CD4-positive, alpha-beta T cell treated with Interleukin-12 subunit alpha and Interleukin-12 subunit beta, for 1 hour (primary cell): ENCODE measurements around the gene SF3B3.
"Not testable (repeated sequence)": the region's sequence is repeated elsewhere in the genome, so short reads cannot be mapped to it uniquely, and the experiment has no call there.

ENCODE experiments used
- DNase-seq: peaks from one replicate; pipeline ENCODE4 v3.0.0-alpha.2; 2020

SF3B3 gene

GRCh38 chr16:70592106-70592571, 68.5 kb downstream of the SF3B3 start:
- no peak for DNase-seq

GRCh38 chr16:70593544-70593943, 69.9 kb downstream of the SF3B3 start:
- DNase-seq, result no peak

GRCh38 chr16:70594569-70594968, 71.0 kb downstream of the SF3B3 start:
- no peak for DNase-seq

- no peak for DNase-seq
These were observed 73.7 kb downstream of the SF3B3 start for GRCh38 chr16:70597135-70597835.

- no peak for DNase-seq
These were observed 75.4 kb downstream of the SF3B3 start for GRCh38 chr16:70598937-70599503.

- DNase-seq, result no peak
These were observed 77.1 kb downstream of the SF3B3 start for GRCh38 chr16:70600730-70601129.

- DNase-seq, result no peak
These were observed 78.3 kb downstream of the SF3B3 start for GRCh38 chr16:70601576-70602575.

- no peak for DNase-seq
These were observed 79.2 kb downstream of the SF3B3 start for GRCh38 chr16:70602831-70603230.

- no peak for DNase-seq
These were observed 81.0 kb downstream of the SF3B3 start for GRCh38 chr16:70604407-70605282.

GRCh38 chr16:70605283-70605657, 81.7 kb downstream of the SF3B3 start:
- no peak for DNase-seq

GRCh38 chr16:70608521-70608920, 84.9 kb downstream of the SF3B3 start:
- DNase-seq, result no peak

GRCh38 chr16:70610273-70611223, 86.9 kb downstream of the SF3B3 start:
- DNase-seq, result no peak

GRCh38 chr16:70611224-70611598, 87.6 kb downstream of the SF3B3 start:
- no peak for DNase-seq

GRCh38 chr16:70611785-70612303, 88.2 kb downstream of the SF3B3 start:
- DNase-seq, result no peak

GRCh38 chr16:70612931-70613330, 89.3 kb downstream of the SF3B3 start:
- DNase-seq, result no peak

- DNase-seq, result no peak
These were observed 90.8 kb downstream of the SF3B3 start for GRCh38 chr16:70614208-70614951.

- DNase-seq, result no peak
These were observed 92.3 kb downstream of the SF3B3 start for GRCh38 chr16:70615945-70616344.

- not testable (repeated sequence) for DNase-seq
These were observed 98.2 kb downstream of the SF3B3 start for GRCh38 chr16:70621864-70622263.
